Head of caudate nucleus (tissue), 42 donors: Measurements from ENCODE around the gene CORO1C.
"Not testable (repeated sequence)": the region's sequence is repeated elsewhere in the genome, so short reads cannot be mapped to it uniquely, and the experiment has no call there.

Source experiments
- DNase-seq, 42 donors: peaks; one replicate each; pipeline versions ENCODE4 v3.0.0 to v3.0.0-alpha.2; 2020 to 2021; ENCODE audit warnings: mixed read lengths in 7 of 42
- intact Hi-C: fragments of 100-400 bp; cut with DNase I; formaldehyde crosslinking; loops from one replicate; pipeline ENCODE4 v1.15.0; 2022

Gene CORO1C

DNA sequence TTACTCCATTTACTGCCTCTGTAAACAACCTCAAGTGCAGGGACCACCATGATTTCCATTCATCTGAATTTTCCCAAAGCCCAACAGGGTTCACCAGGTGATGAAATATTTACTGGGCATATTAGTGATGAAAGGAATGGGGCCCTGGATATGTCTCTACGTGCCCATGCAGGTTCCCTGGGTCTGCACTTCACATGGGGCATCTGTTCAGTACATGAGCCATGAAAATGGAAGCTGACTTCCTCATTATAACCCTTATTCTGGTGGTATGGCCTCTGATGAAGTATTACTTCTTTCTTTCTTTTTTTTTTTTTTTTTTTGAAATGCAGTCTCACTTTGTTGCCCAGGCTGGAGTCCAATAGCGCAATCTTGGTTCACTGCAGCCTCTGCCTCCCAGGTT, 26.5 kb upstream of the CORO1C start:
- no peak for DNase-seq
- intact Hi-C loops: no loop called here

DNA sequence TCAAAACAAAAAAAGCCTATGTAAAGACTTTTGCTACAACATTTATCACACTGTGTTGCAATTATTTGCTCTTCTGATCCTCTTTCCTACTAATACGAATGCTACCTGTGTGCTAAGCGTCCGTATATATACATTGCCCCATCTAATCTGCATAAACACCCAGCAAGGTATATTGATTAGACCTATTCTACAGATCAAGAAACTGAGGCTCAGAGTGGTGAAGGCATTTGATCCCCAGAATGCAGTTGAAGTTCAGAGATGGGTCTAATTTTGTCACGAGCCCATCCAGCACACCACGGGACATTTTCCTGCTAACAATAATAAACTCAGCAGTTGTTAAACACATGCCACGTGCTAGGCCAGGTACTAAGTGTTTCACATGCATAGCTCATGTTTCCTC, 25.1 kb upstream of the CORO1C start:
- intact Hi-C loops: no loop called here
- no peak for DNase-seq

DNA sequence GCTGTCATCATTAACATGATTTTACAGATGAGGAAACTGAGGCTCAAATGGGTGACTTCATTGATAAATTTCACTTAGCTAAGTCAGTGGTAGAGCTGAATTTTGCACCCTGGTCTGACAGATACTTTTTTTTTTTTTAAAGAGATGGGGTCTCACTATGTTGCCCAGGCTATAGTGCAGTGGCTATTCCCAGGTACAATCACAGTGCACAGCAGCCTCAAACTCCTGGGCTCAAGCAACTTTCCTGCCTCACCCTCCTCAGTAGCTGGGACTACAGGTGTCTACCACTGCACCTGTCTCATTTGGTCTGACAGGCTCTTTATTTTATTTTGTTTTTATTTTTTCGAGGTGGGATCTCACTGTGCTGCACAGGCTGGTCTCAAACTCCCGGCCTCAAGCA, 24.2 kb upstream of the CORO1C start:
- no peak for DNase-seq
- intact Hi-C loops: no loop called here

DNA sequence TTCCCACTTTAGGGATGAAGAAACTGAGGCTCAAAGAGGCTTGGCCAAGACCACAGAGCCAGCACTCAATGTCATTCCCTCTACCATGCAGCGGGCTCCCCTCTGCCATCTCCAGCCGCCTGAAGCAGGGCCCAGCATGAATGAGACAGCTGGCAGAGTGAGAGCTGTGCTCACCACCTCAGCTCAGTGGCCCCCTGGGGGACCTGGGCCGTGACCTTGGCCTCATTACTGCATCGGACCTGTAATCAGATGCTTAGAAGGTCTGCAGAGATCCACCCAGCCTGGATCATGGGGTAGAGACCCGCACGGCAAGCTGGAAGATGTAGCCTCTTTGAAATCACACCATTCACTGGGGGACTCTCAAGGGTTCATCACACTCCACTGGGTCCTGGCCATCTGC, 22.7 kb upstream of the CORO1C start:
- DNase-seq: no peak

DNA sequence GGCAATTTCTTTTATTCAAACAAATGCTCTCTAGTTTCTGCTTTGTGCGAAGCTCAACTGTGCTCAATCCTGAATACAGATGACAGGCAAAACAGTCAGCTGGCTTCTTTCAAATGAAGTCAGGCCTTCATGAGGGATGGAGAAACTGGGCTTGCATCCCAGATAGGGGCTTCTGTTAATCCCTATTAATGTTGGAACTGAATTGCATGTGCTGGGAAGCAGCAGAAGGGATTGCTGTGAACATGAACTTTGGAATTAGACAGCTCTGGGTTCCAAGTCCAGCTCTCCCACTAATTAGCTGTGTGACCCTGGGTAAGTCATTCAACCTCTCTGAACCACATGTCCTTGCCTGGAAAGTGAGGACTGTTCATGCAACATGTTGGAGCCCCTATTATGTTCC, 21.1 kb upstream of the CORO1C start:
- intact Hi-C loops: no loop called here
- DNase-seq: peak in 3 of 42 donors; percentile 18 to 35 (median 20)

More for the DNA sequence above, 22.7 kb upstream of the CORO1C start:
- intact Hi-C loops: no loop called here

DNA sequence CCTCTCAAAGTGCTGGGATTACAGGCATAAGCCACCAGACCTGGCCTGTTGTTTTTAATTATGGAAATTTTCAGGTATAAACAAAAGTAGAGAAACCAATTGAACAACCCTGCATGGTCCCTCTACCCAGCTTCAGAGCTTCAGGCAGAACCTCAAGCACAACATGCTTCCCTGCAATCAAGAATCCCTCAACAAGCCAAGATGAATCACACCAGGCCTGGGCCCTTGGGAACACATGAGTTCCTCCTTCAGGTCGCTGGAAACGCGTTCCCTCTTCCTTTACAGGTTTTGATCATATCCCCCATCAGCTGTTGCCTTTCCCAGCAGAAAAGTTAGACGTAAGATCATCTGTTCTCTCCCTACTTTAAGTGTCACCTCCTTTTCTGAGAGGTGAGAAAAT, 20.5 kb upstream of the CORO1C start:
- intact Hi-C loops: no loop called here
- DNase-seq: no peak

DNA sequence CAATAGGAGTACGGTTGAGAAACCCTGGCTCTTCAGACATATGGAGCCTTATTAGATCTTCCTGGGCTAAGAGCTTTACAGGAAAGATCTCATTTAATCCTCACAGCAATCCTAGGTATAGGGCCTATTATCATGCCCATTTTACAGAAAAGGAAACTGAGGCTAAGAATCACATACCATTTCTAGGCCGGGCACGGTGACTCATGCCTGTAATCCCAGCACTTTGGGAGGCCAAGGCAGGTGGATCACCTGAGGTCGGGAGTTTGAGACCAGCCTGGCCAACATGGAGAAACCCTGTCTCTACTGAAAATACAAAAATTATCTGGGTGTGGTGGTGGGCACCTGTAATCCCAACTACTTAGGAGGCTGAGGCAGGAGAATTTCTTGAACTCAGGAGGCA, 19.7 kb upstream of the CORO1C start:
- intact Hi-C loops: not testable (repeated sequence)

DNA sequence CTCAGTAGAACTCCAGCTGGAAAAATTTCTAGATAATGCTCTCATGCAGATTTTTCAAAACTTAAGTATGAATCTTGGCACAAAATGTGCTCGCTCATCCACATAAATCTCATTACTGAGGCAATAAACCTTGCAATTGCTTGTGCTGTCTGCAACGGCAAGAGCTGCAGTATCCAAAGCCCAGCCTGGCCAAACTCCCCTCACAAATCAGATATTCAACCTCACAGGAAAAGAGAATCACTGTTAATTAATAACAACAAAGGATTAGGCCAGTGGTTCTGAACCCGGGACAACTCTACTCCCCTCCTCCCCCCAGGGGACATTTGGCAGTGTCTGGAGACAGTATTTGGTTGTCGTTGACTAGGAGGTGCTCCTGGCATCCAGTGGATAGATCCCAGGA, 19.2 kb upstream of the CORO1C start:
- peak in 1 of 42 donors; percentile 18 for DNase-seq

More for the DNA sequence above, 19.7 kb upstream of the CORO1C start:
- DNase-seq: not testable (repeated sequence)

DNA sequence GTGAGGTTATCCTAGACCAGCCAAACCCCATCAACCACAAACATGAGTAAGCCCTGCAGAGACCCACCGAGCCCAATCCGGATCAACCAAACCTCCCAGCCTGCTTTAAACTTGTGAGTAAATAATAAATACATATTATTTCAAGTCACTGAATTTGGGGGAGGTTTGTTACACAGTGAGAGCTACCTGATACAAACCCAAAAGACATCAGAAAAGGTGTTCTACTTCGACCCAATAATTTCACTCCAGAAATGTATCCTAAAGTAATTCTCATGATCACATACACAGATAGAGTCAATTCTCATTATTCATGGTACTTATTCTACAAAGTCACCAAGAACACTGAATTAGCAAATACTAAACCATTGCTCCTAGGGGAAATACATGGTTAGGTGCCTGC, 16.2 kb upstream of the CORO1C start:
- intact Hi-C loops: no loop called here
- DNase-seq: no peak

More for the DNA sequence above, 19.2 kb upstream of the CORO1C start:
- intact Hi-C loops: no loop called here

DNA sequence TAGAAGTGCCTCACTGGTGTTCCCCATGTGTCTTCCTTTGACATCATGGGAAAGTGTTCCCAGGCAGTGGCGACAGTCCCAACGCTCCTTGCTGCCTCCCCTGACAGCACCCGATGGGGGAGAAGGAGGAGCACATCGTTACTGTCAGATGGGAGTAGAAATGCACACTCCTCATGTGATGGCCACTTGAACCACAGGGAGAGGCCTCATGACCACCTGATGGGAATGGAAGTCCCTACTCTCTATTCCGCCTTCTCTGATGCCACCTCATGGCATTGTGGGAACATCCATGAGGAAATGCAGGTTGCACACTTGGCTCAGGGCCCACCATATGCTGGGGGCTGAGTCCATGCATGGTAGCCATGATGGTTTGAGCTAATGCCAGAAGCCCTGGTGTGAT, 14.3 kb upstream of the CORO1C start:
- intact Hi-C loops: no loop called here
- DNase-seq: peak in 1 of 42 donors; percentile 3

DNA sequence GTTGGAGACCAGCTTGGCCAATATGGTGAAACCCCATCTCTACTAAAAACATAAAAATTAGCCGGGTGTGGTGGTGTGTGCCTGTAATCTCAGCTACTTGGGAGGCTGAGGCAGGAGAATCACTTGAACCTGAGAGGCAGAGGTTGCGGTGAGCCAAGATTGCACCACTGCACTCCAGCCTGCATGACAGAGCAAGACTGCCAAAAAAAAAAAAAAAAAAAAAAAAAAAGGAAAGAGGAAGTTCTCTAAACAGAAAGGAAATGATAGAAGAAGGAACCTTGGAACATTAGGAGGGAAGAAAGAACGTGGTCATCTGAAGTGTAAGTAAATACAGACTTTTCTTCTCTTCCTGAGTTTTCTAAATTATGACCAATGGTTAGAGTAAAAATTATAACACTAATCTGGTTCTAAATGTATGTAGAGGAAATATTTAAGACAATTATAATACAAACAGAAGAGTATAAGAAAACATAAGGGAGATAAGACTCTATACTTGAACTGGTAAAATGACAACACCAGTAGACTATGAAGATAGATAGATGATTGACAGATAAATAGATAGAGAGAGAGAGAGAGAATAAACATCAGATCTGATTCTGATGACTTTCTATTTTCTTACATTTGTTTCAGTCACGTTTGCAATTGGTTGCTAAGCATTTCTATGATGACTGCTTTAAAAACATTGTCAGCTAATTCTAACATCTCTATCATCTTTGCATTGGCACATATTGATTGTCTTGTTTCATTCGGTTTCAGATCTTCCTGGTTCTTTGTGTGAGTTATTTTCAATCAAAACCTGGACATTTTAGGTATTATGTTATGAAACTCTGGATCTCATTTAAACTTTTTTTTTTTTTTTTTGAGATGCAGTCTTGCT, 12.9 kb upstream of the CORO1C start:
- no peak for DNase-seq
- intact Hi-C loops: no loop called here

DNA sequence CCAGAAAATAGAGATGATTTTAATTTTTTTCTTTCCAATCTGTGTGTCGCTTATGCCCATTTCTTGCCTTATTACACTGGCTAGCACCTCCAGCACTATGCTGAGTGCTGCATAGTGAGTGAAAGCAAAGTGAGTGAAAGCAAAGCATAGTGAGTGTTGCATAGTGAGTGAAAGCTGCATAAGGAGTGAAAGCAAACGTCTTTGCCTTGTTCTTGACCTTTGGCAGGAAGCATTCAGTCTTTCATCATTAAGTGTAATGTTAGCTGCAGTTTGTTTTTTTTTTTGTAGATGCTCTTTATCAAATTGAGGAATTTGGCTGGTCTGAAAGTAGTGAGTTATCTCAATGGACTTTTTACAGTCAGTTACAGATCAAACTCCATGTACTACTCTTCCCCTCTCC, 6.9 kb upstream of the CORO1C start:
- intact Hi-C loops: no loop called here
- no peak for DNase-seq

DNA sequence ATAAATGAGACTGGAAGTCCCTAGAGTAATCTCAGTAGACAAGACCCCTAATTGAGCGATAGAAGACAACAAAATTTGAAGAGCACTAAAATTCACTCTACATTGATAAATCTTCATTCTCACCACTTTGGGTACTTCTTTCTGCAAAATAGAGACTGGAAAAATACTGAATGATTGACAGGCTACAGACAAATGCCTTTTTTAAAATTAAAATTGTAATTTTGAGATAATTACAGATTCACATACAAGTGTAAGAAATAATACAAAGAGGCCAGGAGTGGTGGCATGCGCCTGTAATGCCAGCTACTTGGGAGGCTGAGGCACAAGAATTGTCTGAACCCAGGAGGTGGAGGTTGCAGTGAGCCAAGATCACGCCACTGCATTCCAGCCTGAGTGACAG, 4.5 kb upstream of the CORO1C start:
- intact Hi-C loops: no loop called here
- DNase-seq: no peak

DNA sequence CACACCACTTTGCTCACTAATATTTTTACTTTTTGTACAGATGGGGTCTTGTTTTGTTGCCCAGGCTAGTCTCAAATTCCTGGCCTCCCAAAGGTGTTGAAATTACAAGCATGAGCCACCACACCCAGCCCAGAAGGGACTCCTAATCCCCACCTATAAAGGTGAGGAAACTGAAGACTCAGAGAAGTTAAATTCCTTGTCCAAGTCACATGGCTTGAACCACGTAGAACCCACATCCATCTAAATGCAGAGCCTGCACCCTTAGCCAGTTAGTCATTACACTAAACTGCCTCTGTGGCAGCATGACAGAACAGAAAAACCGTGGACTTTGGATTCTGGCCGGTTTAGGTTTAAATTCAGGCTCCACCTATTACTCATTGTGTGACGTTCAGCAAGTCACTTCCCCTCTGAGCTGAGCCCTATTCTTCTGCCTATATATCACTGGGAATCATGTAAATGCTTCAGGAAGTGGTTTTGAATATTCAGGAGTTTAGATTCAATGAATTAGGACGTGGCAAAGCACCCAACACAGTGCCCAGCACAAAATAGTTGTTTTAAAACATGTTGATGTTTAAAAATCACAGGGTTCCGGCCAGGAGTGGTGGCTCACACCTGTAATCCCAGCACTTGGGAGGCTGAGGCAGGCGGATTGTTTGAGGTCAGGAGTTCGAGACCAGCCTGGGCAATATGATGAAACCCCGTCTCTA, 3.0 kb upstream of the CORO1C start:
- intact Hi-C loops: loop anchor here (5.0 kb wide), 1 partner anchor 172 kb away; the partner anchor contains the start of genes ISCU and SART3
- DNase-seq: peak in 1 of 42 donors; percentile 42

DNA sequence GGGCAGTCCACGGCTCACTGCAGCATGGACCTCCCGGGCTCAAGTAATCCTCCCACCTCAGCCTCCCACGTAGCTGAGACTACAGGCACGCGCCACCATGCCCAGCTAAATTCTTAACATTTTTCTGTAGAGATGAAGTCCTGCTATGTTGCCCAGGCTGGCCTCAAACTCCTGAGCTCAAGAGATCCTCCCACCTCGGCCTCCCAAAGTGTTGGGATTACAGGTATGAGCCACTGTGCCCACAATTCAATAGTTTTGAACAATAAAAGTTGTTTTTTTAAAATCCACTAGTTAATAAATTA, 1.9 kb upstream of the CORO1C start:
- peak in 1 of 42 donors; percentile 36 for DNase-seq
- intact Hi-C loops: loop anchor here (5.0 kb wide), 1 partner anchor 171 kb away; the partner anchor contains the start of genes ISCU and SART3

DNA sequence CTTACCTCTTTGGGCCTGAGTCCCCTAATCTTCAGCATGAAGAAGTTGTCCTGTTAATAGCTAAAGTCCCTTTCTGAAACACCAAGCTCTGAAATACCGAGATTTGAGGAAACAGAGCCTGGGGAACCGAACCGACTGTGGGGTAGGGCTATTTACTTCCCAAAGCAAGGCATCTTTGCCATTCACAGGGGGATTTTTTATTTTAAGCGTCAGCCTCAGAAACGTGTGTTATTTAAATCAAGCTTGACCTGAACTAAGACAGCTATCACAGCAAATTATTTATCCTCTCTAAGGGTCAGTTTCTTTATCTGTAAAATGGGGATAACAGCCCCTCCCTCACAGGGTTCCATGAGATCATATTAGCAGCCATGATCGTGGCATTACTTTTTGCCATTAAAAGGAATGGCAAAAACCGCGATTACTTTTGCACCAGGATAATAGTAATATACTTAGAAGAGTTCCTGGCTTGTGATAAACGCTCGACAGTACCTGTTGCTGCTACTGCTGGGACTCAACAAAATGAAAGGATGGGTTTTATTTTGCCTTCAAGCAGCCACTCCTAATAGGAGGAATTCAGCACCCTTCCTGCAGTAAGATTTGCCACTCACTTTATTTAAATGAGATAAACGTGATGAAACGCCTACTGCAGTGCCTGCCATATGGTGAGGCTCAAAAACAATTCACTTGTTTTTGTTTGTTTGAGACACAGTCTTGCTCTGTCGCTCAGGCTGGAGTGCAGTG, 1.3 kb upstream of the CORO1C start:
- peak in 1 of 42 donors; percentile 36 for DNase-seq
- intact Hi-C loops: loop anchor here (5.0 kb wide), 1 partner anchor 170 kb away; the partner anchor contains the start of genes ISCU and SART3

DNA sequence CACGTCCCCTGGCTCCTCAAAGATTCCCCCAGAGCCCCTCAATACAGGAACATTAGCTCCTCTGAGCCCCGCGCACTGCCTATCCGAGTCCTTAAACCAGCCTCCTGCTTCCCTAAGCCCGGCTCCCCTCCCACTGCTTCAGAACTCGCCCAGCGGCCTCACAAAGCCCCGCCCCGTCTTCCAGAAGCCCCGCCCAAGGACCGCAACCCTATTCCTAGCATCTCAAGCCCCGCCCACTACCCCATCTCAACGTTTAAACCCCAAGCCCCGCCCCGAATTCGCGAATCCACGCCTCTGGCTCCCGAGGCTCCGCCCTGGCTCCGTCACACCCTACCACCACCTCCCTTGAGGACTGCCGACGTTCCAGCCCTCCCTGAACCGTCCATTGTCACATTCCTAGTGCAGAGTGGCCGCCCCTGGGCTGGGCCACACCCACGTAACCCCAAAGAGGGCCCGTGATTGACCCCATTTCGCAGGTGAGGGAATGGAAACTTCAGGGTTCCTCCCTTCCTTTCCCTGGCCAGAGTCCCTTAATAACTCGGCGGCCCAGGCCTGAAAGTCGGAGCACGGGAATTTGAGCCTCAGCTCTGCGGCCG, 646 bp upstream of the CORO1C start:
- intact Hi-C loops: loop anchor here (2.0 to 5.0 kb wide), 2 partner anchors 41 to 170 kb away; partner anchors contain the start of genes ISCU and SART3
- DNase-seq: peak; percentile 94 to 100 (median 98)

DNA sequence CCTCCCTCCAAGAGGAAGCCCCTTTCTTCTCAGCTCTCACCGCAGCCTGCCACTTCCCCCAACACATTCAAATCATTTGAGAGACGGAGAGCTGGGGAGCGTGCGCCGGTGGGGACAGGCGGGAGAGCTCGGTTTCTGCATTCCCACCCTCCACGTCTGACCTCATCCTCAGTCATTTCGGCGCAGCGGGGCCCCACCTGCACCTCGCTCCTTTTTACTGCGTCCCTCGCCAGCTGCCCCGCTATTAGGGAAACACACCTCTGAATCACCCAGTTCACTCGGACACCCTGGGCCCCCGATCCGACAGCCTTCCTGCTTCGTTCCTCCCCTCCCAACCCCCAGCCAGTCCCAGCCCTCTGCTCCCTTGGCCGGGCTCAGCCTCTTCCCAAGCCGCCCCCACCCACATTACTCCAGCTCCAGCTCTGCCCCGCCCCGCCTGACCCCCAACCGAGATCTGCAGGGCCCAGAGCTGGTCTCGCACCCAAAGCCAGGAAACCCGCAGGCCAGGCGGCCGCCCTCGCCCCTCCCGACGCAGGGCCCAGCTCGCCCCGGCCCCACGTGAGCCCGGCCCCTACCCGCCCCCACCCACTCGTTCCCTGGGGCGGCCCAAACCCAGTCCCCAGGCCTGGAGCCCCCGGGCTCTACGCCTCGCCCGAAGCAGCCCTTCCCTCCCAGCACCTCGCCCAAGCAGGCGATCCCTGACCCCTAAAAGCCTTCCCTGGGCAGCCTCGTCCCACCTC, 783 bp downstream of the CORO1C start:
- intact Hi-C loops: loop anchor here (2.0 to 5.0 kb wide), 2 partner anchors 40 to 168 kb away; partner anchors contain the start of genes ISCU and SART3
- DNase-seq: peak; percentile 23 to 80 (median 62)
